NT2/D1 (cell line): ENCODE results near the gene AKT1.

Source experiments
- SUZ12 ChIP-seq: IDR thresholded peaks from 2 replicates; pipeline ENCODE4 v1.6.1; 2011; ENCODE audit not compliant: insufficient read length, insufficient read depth; ENCODE audit errors: extremely low read depth
- YY1 ChIP-seq: IDR thresholded peaks from 2 replicates; pipeline ENCODE4 v1.6.1; 2011; ENCODE audit not compliant: insufficient read length, insufficient read depth
- ZNF274 ChIP-seq: IDR thresholded peaks from 2 replicates; pipeline ENCODE4 v1.6.1; 2011; ENCODE audit warnings: mild to moderate bottlenecking, low read depth, low read length

DNA sequence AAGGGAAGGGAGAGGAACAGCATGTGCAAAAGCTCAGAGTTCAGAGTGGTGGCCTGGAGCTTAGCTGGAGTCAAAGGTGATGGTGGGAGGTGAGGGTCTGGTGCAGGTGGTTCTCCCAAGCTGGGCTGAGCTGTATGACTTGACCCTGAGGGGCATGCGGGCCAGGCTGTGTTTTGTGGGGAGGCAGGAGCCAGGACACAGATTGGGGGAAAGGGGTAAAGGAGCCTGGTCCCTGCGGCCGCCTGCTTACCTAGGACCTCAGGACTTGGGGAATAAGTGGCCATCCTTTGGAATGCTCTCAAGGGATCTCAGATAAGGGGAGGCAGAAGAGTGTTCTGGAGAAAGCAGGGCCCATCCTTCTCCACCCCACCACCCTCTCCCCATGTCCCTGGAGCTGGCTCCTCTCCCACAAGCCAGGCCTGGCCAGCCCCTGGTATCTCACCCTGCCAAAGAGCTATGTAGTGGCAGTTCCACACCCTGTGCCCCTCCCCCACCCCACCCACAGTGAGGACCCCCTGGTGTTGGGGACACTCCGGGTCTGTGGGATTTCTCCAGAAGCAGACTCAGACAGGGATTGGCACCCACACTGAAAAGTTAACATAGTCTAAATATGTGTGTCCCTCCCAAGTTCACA is 49.6 kb upstream of the AKT1 start:
- TF ChIP-seq SUZ12 (no peak), ZNF274 (no peak), YY1 (no peak)
